Measurements from ENCODE around the gene MLKL.

MLKL gene

DNA sequence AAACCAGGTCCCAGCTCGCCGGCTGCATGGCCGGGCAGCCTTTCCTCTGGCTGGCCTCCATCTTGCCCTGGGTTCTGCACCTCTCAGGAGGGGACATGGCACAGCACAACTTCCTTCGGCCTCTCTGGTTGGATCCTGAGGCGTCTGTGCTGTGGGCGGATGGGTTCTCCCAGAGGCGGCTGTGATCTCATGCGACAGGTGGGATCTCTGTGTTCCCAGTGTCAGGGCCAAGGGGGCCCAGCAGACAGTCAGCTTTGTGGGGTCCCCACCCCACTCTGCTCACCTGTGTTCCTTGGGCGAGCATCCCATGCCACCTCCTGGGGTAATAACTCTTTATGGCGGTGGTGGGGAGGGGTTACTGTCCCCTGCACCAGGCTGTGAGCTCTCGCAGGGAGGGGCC lies 38.2 kb upstream of the MLKL start:
- DNase-seq (ENCODE audit: low read depth) = no peak
- TF ChIP-seq, protein P1, sequence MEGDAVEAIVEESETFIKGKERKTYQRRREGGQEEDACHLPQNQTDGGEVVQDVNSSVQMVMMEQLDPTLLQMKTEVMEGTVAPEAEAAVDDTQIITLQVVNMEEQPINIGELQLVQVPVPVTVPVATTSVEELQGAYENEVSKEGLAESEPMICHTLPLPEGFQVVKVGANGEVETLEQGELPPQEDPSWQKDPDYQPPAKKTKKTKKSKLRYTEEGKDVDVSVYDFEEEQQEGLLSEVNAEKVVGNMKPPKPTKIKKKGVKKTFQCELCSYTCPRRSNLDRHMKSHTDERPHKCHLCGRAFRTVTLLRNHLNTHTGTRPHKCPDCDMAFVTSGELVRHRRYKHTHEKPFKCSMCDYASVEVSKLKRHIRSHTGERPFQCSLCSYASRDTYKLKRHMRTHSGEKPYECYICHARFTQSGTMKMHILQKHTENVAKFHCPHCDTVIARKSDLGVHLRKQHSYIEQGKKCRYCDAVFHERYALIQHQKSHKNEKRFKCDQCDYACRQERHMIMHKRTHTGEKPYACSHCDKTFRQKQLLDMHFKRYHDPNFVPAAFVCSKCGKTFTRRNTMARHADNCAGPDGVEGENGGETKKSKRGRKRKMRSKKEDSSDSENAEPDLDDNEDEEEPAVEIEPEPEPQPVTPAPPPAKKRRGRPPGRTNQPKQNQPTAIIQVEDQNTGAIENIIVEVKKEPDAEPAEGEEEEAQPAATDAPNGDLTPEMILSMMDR (IDR thresholded peaks at IDR 0.05; ENCODE audit: insufficient read depth, low read depth, low read length, missing control alignments) = no peak
- no peak overlapping the region for H3K4me3 ChIP-seq (ENCODE audit: low read depth, low read length)

DNA sequence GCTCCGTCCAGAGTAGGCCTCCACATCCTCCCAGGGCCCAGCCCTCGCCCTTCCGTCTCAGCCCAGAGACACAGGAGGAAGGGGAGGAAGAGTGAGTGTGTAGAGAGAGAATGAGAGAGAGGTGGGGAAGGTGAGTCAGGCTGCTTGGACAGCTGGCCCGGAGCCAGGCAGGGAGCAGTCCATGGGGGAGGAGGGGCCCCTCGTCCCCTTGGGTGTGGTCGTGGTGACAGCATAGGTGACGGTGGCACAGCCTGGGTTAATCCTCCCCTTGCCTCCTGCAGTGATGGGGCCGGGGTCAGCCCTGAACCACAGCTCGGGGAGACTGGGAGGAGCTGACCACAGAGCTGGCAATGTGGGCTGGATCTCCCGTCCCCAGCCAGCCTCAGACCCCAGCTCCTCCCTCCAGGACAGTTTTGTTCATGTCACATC lies 37.5 kb upstream of the MLKL start:
- no peak for DNase-seq (ENCODE audit: low read depth)
- no peak overlapping the region for H3K4me3 ChIP-seq (ENCODE audit: low read depth, low read length)
- TF ChIP-seq, protein P1 (IDR thresholded peaks at IDR 0.05; ENCODE audit: insufficient read depth, low read depth, low read length, missing control alignments) = no peak

DNA sequence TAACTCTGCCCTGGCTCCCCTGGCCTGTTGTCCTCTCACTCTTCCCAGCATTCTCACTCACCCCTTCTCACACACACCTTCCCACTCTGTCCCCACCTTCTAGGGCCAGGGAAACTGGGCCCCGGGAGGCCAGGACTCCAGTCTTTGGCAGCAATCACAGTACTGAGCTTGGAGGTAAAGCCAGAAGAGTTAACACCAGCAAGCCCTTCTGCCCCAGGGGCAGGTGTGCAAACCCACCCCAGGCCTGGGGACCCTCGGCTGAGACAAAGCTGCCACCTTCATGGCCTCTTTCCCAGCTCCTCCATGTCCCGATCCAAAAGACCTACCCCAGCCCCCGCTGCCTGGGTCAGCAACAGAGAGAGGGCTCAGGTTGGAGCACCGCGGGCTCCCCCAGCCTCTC lies 36.9 kb upstream of the MLKL start:
- DNase-seq (ENCODE audit: low read depth) = no peak
- TF ChIP-seq, protein P1 (IDR thresholded peaks at IDR 0.05; ENCODE audit: insufficient read depth, low read depth, low read length, missing control alignments) = no peak

DNA sequence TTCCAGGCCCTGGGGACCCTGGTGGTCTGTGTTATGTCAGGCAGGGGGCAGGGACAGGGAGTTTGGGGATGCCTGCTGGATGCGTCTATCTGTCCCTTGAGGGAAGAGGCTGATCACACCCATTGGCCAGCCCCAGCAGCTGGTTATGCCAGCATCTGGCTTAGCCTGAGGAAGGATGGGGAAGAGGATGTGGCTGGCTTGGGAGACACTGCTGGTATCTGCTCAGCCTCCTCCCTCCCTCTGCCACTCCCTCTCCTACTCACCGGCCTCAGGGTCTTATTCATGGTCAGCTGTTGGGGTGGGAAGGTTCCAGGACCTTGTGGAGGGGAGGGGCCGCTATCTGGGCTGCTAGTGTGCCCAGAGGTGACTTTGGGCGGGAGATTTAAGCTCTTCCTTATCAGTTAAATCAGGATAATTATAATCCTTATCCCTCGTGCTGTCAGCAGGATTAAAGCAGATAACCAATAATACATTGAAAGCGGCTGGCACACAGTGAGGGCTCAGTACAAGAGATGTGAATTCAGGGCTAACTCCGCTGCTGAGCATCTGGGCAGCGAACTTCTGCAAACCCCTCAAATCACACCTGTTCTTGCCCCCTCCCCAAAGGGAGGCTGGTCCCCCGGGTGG lies 36.0 kb upstream of the MLKL start:
- TF ChIP-seq, protein P1 (IDR thresholded peaks at IDR 0.05; ENCODE audit: insufficient read depth, low read depth, low read length, missing control alignments) = no peak
- DNase-seq (ENCODE audit: low read depth) = no peak

More for the DNA sequence above, 36.9 kb upstream of the MLKL start:
- H3K4me3 ChIP-seq (ENCODE audit: low read depth, low read length) = no peak overlapping the region

DNA sequence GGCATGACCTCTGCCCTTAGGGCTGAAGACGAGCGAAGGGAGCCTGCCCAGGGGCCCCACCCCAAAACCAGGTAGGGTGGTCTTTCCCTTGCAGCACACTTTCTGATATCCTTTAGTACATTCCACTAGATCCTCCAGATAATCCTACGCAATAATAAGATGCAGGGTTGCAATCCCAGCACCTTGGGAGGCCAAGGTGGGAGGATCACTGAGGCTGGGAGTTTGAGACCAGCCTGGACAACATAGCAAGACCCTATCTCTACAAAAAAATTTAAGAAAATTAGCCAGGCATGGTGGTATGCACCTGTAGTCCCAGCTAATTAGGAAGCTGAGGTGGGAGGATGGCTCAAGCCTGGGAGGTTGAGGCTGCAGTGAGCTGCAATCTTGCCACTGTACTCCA lies 34.9 kb upstream of the MLKL start:
- DNase-seq (ENCODE audit: low read depth) = no peak
- H3K4me3 ChIP-seq (ENCODE audit: low read depth, low read length) = no peak overlapping the region
- TF ChIP-seq, protein P1 (IDR thresholded peaks at IDR 0.05; ENCODE audit: insufficient read depth, low read depth, low read length, missing control alignments) = no peak

More for the DNA sequence above, 36.0 kb upstream of the MLKL start:
- no peak overlapping the region for H3K4me3 ChIP-seq (ENCODE audit: low read depth, low read length)

DNA sequence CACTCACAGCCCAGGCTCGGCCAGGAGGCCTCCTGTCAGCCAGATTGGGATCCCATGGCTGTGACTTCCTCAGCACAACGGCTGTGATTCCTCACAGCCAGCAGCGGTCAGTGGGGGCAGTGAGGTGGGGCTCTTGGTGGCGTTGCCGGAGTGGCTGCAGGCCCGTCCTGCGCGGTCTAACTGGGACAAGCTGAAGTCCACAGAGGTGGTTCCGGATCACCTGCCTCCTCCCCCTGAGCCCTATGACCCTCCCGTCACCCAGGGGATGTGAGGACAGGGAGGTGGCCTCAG lies 34.4 kb upstream of the MLKL start:
- no peak overlapping the region for H3K4me3 ChIP-seq (ENCODE audit: low read depth, low read length)
- no peak for DNase-seq (ENCODE audit: low read depth)
- TF ChIP-seq, protein P1 (IDR thresholded peaks at IDR 0.05; ENCODE audit: insufficient read depth, low read depth, low read length, missing control alignments) = no peak
